Measurements from ENCODE around the gene LEO1. TPM values are rescaled to one million over a fixed set of nuclear protein-coding genes. Genes with fewer than 3 reads are reported as not detected.
A peak's percentile ranks its signal among the peaks of the same experiment; 100 is the strongest.

LEO1 gene
- total and polyA plus RNA-seq, 2 of the 13 experiments (the other 11 are each of a cell fraction or from before 2014, with no cell fraction given): 17.0 to 60.3 TPM

GRCh38 chr15:52010633-52011595 is 39.3 kb upstream of the LEO1 start:
- Histone ChIP-seq H4K20me1 (ENCODE audit: insufficient read depth, low read length) (no peaks in the 10 kb centered on the region), H3K27me3 (ENCODE audit: control insufficient read depth in 1 of 2, insufficient read depth in 2 of 2, low read length in 2 of 2) (no peaks in the 10 kb centered on the region), H3K4me2 (ENCODE audit: low read depth, low read length) (peak overlapping the region; percentile 33), H3K4me3 (replicated peaks in 1 of 3; ENCODE audit: insufficient read depth in 1 of 3, low read depth in 2 of 3, low read length in 3 of 3) (no peak overlapping the region), H3K9me3 (ENCODE audit: low read length) (no peaks in the 10 kb centered on the region), H3K4me1 (ENCODE audit: insufficient read depth, low read length) (peaks cover 66% of the 10 kb centered on the region), H3K27ac (ENCODE audit: extremely low read length, insufficient read depth, low read length) (peak overlapping the region; percentile 52), H3K36me3 (replicated peaks in 1 of 2; ENCODE audit: control insufficient read depth in 1 of 2, insufficient read depth in 2 of 2, low read length in 2 of 2) (no peaks in the 10 kb centered on the region), H3K79me2 (ENCODE audit: insufficient read depth, low read length) (no peaks in the 10 kb centered on the region), H2AFZ (ENCODE audit: low read length) (peak overlapping the region; percentile 61), H3K9ac (ENCODE audit: insufficient read depth, low read depth, low read length) (no peak overlapping the region)
- DNase-seq (ENCODE audit: low spot score) (peak; percentile 39), ATAC-seq (no peak), FAIRE-seq (peak; percentile 30)
- BruUV-seq (replicated peaks): no TSS peak
- intact Hi-C loops (cut with micrococcal nuclease; ENCODE audit: unreplicated experiment) (no loop called here), in situ Hi-C loops (cut with HindIII; ENCODE audit: extremely low pct_ligation_motif_present, low pct_unique_long_range_greater_than_20kb) (no loop called here)
- ChIA-PET CTCF (ENCODE audit: low intra/inter-chr PET ratio, low total read pairs) (no interaction called here), POLR2A (interaction anchor here (4.6 kb wide), 1 partner anchor 9 kb away, joined by 36 read pairs; no protein-coding TSS in a partner anchor)
- 49% methylated on average over 12 of the region's 14 CpGs for WGBS (ENCODE audit: low lambda C conversion rate)
- TF ChIP-seq ZNF335 (CRISPR knock-in tag; IDR thresholded peaks at IDR 0.05) (no peak), CREB1 (IDR thresholded peaks at IDR 0.05) (no peak), CREB1 (CRISPR knock-in tag; IDR thresholded peaks at IDR 0.05) (0 out of 2 replicates have a peak, but pooled peaks have one; percentile 21), ZNF30 (CRISPR knock-in tag; IDR thresholded peaks at IDR 0.05) (no peak), PHF21A (CRISPR knock-in tag; IDR thresholded peaks at IDR 0.05) (no peak), SAP130 (CRISPR knock-in tag; IDR thresholded peaks at IDR 0.05; ENCODE audit: low read depth) (peak; percentile 14; the same call in 1 of the 2 replicates), FOSL2 (CRISPR knock-in tag; IDR thresholded peaks at IDR 0.05) (peak; percentile 71), NR3C1 (CRISPR knock-in tag; IDR thresholded peaks at IDR 0.05) (no peak), SOX5 (CRISPR knock-in tag; IDR thresholded peaks at IDR 0.05; ENCODE audit: borderline replicate concordance) (peak; percentile 12; the same call in 1 of the 2 replicates), ESRRA (CRISPR knock-in tag; IDR thresholded peaks at IDR 0.05; ENCODE audit: low read depth) (no peak), ZNF770 (CRISPR knock-in tag; IDR thresholded peaks at IDR 0.05) (peak; percentile 79), ZNF724P (CRISPR knock-in tag; IDR thresholded peaks at IDR 0.05; ENCODE audit: borderline replicate concordance) (0 out of 2 replicates have a peak, but pooled peaks have one; percentile 23), ZBTB20 (CRISPR knock-in tag; IDR thresholded peaks at IDR 0.05; ENCODE audit: borderline replicate concordance, low read depth) (0 out of 2 replicates have a peak, but pooled peaks have one; percentile 48), THAP7 (CRISPR knock-in tag; IDR thresholded peaks at IDR 0.05) (no peak), TCF12 (IDR thresholded peaks at IDR 0.05) (no peak), TCF12 (CRISPR knock-in tag; IDR thresholded peaks at IDR 0.05) (no peak), ZNF687 (CRISPR knock-in tag; IDR thresholded peaks at IDR 0.05) (peak; percentile 6; the same call in 1 of the 2 replicates), SSRP1 (CRISPR knock-in tag; IDR thresholded peaks at IDR 0.05) (no peak)

Data from HepG2 (cell line).